SHP77 (cell line): ENCODE measurements around the gene LDB2.

Source experiments
- DNase-seq, 2 experiments: peaks; one replicate each; lab custom pipeline; 2025; lab: John Stamatoyannopoulos, UW

The LDB2 gene

GRCh38 chr4:16483540-16483939 lies 414.9 kb downstream of the LDB2 start:
- DNase-seq, result no peak

- no peak for DNase-seq
Measured at GRCh38 chr4:16480011-16480410, 418.4 kb downstream of the LDB2 start.

DNA sequence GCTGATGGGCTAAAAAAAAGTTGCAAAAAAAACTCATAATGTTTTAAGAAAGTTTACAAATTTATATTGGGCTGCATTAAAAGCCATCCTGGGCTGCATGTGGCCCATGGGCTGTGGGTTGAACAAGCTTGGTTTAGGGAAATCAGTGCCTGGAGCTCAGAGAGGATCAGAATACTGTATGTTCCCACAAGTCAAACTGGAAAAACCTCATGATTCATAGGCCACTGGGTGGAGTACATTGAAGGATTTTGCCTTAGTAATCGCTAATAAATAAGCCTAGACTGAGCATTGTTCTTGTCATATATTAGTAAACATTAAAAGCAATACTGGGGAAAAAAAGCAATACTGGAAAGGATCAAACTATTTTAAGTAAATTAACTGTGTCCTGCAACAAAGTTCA lies 425.9 kb downstream of the LDB2 start:
- no peak for DNase-seq

DNA sequence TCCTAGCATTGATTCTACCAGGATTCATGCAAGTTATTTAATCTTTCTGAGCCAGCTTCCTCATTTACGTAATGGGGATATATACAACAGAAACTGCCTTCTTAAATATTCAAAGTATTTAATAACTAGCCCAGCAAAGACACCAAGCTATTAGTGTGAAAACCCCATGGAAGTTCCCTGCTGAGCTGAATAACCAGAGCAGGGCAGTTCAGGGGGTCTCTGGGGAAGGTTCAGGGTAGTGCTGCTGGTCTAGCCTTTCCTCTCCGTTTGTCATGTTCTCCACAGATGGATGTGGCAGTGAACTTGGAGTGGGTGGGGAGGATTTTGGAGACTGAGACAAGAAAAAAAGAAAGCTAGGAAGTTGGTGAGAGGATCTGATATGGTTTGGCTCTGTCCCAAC lies 431.4 kb downstream of the LDB2 start:
- DNase-seq, result no peak

DNA sequence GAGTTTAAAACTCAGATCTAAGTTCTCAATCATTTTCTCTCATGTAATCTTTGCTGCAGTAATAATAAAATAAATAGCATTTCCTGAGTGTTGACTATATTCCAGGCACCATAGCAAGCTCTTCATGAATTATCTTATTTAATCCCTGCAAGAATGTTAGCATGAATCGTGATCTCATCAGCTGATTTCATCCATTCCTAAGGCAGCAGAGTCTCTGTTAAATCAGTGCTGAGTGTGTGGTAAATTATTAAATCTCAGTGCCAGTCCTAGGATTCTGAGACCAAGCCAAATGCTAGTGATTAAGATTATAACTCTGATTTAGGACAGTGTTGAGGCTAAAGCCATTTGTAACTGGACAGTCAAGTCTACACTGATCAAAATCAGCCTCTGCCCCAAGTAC lies 431.9 kb downstream of the LDB2 start:
- no peak for DNase-seq

DNA sequence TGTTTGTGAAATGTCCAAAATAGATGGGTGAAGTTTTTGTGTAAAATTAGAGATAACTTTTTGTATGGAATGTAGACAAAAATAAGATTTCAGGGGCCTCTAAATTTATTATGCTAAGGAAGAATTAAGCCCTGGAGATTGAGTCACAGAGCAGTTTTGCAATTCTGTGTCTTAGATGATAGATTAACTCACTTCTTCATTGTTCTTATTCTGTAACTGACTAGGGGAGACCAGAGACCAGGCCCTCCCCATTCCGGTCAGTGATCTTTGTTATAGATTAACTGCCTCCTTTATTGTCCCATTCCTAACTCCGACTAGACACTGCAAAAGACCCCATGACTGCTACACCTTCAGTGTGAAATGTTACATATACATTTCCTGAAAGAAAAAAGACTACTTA lies 433.8 kb downstream of the LDB2 start:
- no peak for DNase-seq

- no peak for DNase-seq
Measured at GRCh38 chr4:16462656-16463055, 435.8 kb downstream of the LDB2 start.

GRCh38 chr4:16461362-16461761 lies 437.1 kb downstream of the LDB2 start:
- DNase-seq, result no peak

DNA sequence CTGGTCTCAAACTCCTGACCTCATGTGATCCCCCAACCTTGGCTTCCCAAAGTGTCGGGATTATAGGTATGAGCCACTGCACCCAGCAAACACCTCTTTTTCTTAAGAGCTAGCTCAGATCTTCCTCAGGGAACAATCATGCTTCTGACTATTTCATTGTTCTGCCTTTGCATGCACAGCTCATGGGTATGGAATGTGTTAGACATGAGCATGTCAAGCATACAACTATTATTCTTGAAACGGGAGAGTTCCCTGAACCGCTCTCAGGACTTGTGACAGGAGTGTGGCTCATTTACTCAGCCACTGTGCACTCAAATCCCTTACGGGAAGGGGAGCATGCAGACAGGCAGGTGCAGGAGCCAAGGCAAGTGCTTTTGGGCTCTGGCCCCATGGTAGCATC lies 440.5 kb downstream of the LDB2 start:
- no peak for DNase-seq
